ENCODE data around the gene SLC16A6. TPM values are rescaled to one million over a fixed set of nuclear protein-coding genes. Genes with fewer than 3 reads are reported as not detected.

Gene SLC16A6
- polyA plus RNA-seq, 6 donors from 2014 or later, result 0.34 to 0.62 (median 0.41) TPM; not detected in 3

- no peak for ATAC-seq (ENCODE audit: low read depth in 2 of 2)
- no peak overlapping the region for H3K4me3 Mint-ChIP-seq
- peaks cover 0 to 5% (median 0%) of the 10 kb centered on the region in 3 donors for H3K27me3 Mint-ChIP-seq
- no peak for DNase-seq
- peaks cover 0 to 3% (median 3%) of the 10 kb centered on the region in 3 donors for H3K4me1 Mint-ChIP-seq
- peak overlapping the region in 1 of 6 donors; percentile 44 for H3K27ac Mint-ChIP-seq
- peaks cover 0 to 13% of the 10 kb centered on the region in 2 donors for H3K36me3 Mint-ChIP-seq
- no peaks in the 10 kb centered on the region for H3K9me3 Mint-ChIP-seq
Observed at GRCh38 chr17:68305142-68305541, 14.2 kb upstream of the SLC16A6 start.

DNA sequence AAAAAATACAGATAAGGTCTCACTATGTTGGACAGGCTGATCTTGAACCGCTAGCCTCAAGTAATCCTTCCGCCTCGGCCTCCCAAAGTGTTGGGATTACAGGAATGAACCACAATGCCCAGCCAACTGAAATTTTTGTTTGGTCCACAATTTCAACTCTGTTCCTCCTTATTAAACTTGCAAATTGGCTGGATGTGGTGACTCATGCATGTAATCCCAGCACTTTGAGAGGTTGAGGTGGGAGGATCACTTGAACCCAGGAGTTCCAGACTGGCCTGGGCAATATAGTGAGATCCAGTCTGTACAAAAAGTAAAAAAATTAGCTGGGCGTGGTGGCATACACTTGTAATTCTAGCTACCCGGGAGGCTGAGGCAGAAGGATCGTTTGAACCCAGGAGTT is 13.8 kb upstream of the SLC16A6 start:
- H3K9me3 Mint-ChIP-seq, result no peaks in the 10 kb centered on the region
- peaks cover 0 to 5% (median 0%) of the 10 kb centered on the region in 3 donors for H3K27me3 Mint-ChIP-seq
- ATAC-seq (ENCODE audit: low read depth in 2 of 2) (no peak), DNase-seq (no peak)
- peaks cover 0 to 13% of the 10 kb centered on the region in 2 donors for H3K36me3 Mint-ChIP-seq
- H3K4me3 Mint-ChIP-seq, result no peak overlapping the region
- H3K4me1 Mint-ChIP-seq, result peaks cover 0 to 3% (median 3%) of the 10 kb centered on the region in 3 donors
- no peak overlapping the region for H3K27ac Mint-ChIP-seq

GRCh38 chr17:68302666-68303065 is 11.7 kb upstream of the SLC16A6 start:
- no peak for ATAC-seq (ENCODE audit: low read depth in 2 of 2)
- peaks cover 0 to 8% of the 10 kb centered on the region in 2 donors for H3K36me3 Mint-ChIP-seq
- H3K27me3 Mint-ChIP-seq, result peaks cover 0 to 5% (median 0%) of the 10 kb centered on the region in 3 donors
- no peaks in the 10 kb centered on the region for H3K9me3 Mint-ChIP-seq
- H3K27ac Mint-ChIP-seq, result no peak overlapping the region
- no peak overlapping the region for H3K4me3 Mint-ChIP-seq
- peaks cover 0 to 3% (median 3%) of the 10 kb centered on the region in 3 donors for H3K4me1 Mint-ChIP-seq
- no peak for DNase-seq

- no peak overlapping the region for H3K27ac Mint-ChIP-seq
Observed at GRCh38 chr17:68302066-68302564, 11.2 kb upstream of the SLC16A6 start.

GRCh38 chr17:68301438-68301959 is 10.6 kb upstream of the SLC16A6 start:
- no peak overlapping the region for H3K27ac Mint-ChIP-seq
- H3K27me3 Mint-ChIP-seq, result peaks cover 0 to 5% (median 0%) of the 10 kb centered on the region in 3 donors

More at GRCh38 chr17:68302066-68302564, 11.2 kb upstream of the SLC16A6 start:
- ATAC-seq (ENCODE audit: low read depth in 2 of 2), result no peak
- Mint-ChIP-seq H3K27me3 (peaks cover 0 to 5% (median 0%) of the 10 kb centered on the region in 3 donors), H3K4me3 (no peak overlapping the region), H3K36me3 (peaks cover 0 to 2% of the 10 kb centered on the region in 2 donors), H3K4me1 (peaks cover 0 to 3% (median 3%) of the 10 kb centered on the region in 3 donors), H3K9me3 (no peaks in the 10 kb centered on the region)
- DNase-seq, result no peak

DNA sequence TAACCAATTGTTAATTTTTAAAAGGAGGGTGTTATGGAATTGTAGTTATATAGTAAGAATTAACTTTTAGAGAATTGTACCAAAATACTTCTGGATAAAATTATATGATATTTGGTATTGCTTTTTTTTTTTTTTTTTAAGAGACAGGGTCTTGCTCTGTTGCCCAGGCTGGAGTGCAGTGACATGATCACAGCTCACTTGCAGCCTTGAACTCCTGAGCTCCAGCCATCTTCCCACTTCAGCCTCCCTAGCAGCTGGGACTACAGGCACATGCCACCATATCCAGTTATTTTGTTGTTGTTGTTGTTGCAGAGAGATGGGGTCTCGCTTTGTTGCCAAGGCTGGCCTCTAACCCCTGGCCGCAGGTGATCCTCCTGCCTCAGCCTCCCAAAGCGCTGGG is 8.9 kb upstream of the SLC16A6 start:
- Mint-ChIP-seq H3K27me3 (peaks cover 0 to 5% (median 0%) of the 10 kb centered on the region in 3 donors), H3K4me3 (no peak overlapping the region), H3K4me1 (peaks cover 0 to 3% (median 2%) of the 10 kb centered on the region in 3 donors), H3K27ac (no peak overlapping the region), H3K9me3 (no peaks in the 10 kb centered on the region), H3K36me3 (no peaks in the 10 kb centered on the region)
- DNase-seq (no peak), ATAC-seq (ENCODE audit: low read depth in 2 of 2) (no peak)

More at GRCh38 chr17:68301438-68301959, 10.6 kb upstream of the SLC16A6 start:
- Mint-ChIP-seq H3K36me3 (no peaks in the 10 kb centered on the region), H3K4me3 (no peak overlapping the region), H3K9me3 (no peaks in the 10 kb centered on the region), H3K4me1 (peaks cover 0 to 3% (median 2%) of the 10 kb centered on the region in 3 donors)
- no peak for ATAC-seq (ENCODE audit: low read depth in 2 of 2)
- DNase-seq, result no peak

GRCh38 chr17:68298601-68299000 is 7.7 kb upstream of the SLC16A6 start:
- Mint-ChIP-seq H3K4me1 (peaks cover 0 to 3% (median 2%) of the 10 kb centered on the region in 3 donors), H3K27me3 (peaks cover 0 to 5% (median 0%) of the 10 kb centered on the region in 3 donors), H3K4me3 (no peak overlapping the region), H3K9me3 (no peaks in the 10 kb centered on the region), H3K27ac (no peak overlapping the region), H3K36me3 (no peaks in the 10 kb centered on the region)
- no peak for DNase-seq
- no peak for ATAC-seq (ENCODE audit: low read depth in 2 of 2)

DNA sequence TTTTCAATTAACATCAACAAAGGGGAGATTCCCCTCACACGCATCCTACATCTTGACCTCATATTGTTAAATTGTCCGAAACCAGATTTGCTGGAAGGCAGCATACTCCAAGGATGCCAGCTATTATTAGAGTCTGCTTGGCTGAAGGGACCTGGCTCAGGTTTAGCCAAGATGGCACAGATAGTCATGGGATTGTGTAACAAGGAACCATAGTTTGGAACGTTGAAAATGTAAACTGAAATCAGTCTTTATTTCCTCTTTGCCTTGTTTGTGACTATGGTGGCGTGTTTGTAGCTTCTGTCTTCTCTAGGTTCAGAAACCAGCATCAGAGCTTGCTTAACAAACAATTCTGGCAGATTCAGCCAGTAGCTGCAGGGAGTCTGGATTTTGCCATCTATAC is 6.3 kb upstream of the SLC16A6 start:
- Mint-ChIP-seq H3K4me3 (peak overlapping the region in 1 of 8 donors; percentile 8), H3K27me3 (peaks cover 0 to 5% (median 0%) of the 10 kb centered on the region in 3 donors), H3K9me3 (no peaks in the 10 kb centered on the region), H3K4me1 (peaks cover 0 to 8% (median 7%) of the 10 kb centered on the region in 3 donors), H3K36me3 (no peaks in the 10 kb centered on the region), H3K27ac (no peak overlapping the region)
- ATAC-seq (ENCODE audit: low read depth in 2 of 2), result no peak
- no peak for DNase-seq

DNA sequence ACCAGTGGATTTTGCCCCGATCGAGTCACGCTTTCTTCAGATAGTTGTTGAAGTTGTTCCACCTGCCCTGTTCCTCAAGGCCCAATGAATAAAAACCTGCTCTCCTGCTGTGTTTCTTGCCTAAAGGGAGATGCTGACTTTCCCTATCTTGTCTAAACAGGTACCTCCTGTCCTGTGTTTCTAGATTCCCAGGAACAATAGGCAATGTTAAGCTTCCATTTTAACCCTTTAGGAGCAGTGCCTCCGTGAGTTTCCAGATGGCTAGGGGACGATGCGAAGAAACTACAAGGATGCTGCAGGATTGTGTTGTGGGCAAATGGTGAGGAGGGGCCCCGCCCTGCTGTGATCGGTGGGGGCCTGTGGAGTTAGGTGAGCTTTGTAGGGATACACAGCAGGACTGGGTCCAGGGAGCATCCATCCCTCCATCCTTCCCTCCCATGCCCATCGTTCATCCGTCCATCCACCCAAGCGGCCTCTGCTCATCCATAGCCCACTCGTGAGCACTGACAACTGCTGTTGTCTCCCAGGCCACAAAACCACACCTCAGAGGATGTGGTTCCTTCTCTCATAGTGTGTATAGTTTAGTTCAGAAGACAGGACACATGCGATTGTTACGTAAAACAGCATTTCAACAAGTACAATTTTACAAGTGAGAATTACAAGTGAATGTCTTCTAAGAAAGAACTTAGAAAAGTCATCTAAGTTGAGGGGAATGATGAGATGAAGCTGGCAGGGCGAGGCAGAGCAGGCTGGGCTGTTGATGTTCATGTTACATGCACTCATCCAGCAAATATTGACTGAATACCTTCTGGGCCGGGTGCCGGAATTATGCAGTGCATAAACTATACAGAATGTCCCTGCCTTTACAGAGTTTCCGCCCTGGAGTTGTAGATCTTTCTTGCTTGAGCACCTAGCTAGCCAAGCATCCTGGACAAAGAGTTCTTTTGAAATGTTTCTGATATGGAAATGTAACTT is 5.6 kb upstream of the SLC16A6 start:
- ATAC-seq (ENCODE audit: low read depth in 2 of 2) (no peak), DNase-seq (no peak)
- Mint-ChIP-seq H3K9me3 (no peaks in the 10 kb centered on the region), H3K27ac (peak overlapping the region in 1 of 6 donors; percentile 61), H3K4me1 (peaks cover 3 to 10% (median 8%) of the 10 kb centered on the region in 3 donors), H3K27me3 (peaks cover 0 to under 1% (median 0%) of the 10 kb centered on the region in 3 donors), H3K36me3 (no peaks in the 10 kb centered on the region), H3K4me3 (peak overlapping the region in 1 of 8 donors; percentile 8)

GRCh38 chr17:68295086-68295485 is 4.2 kb upstream of the SLC16A6 start:
- Mint-ChIP-seq H3K4me1 (peaks cover 8 to 21% (median 16%) of the 10 kb centered on the region in 3 donors), H3K27ac (peak overlapping the region in 1 of 6 donors; percentile 61), H3K27me3 (no peaks in the 10 kb centered on the region), H3K36me3 (no peaks in the 10 kb centered on the region), H3K9me3 (no peaks in the 10 kb centered on the region), H3K4me3 (no peak overlapping the region)
- DNase-seq, result no peak
- no peak for ATAC-seq (ENCODE audit: low read depth in 2 of 2)

DNA sequence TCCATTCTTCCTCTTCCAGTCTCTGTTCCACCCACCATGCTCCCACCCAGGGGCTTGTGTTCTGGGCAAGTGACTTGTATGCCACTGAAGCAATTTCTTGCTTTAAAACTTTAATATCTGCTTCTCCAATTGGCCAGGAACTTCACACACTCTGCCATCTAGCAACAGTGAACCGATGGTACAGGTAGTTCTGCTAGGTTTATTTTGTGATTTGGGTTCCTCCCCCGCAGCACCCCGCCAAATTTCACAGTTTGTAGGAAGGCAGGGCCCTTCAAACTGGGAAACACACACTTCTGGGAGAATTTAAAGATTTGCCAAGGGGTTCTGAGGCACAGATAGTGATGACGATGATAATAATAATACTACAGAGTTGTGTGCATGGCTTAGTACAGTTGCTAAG is 3.7 kb upstream of the SLC16A6 start:
- peaks cover 13 to 26% (median 21%) of the 10 kb centered on the region in 3 donors for H3K4me1 Mint-ChIP-seq
- no peak for ATAC-seq (ENCODE audit: low read depth in 2 of 2)
- no peak overlapping the region for H3K4me3 Mint-ChIP-seq
- DNase-seq, result no peak
- H3K9me3 Mint-ChIP-seq, result no peaks in the 10 kb centered on the region
- H3K36me3 Mint-ChIP-seq, result no peaks in the 10 kb centered on the region
- H3K27me3 Mint-ChIP-seq, result no peaks in the 10 kb centered on the region
- no peak overlapping the region for H3K27ac Mint-ChIP-seq

- ATAC-seq (ENCODE audit: low read depth in 2 of 2) (no peak), DNase-seq (no peak)
- Mint-ChIP-seq H3K36me3 (no peaks in the 10 kb centered on the region), H3K4me3 (peak overlapping the region in 1 of 8 donors; percentile 77), H3K9me3 (no peaks in the 10 kb centered on the region), H3K27me3 (no peaks in the 10 kb centered on the region), H3K27ac (no peak overlapping the region), H3K4me1 (peaks cover 14 to 28% (median 25%) of the 10 kb centered on the region in 3 donors)
Observed at GRCh38 chr17:68294196-68294555, 3.2 kb upstream of the SLC16A6 start.

GRCh38 chr17:68293490-68294195 is 2.7 kb upstream of the SLC16A6 start:
- H3K27ac Mint-ChIP-seq, result no peak overlapping the region
- H3K4me1 Mint-ChIP-seq, result peaks cover 20 to 33% (median 30%) of the 10 kb centered on the region in 3 donors
- H3K36me3 Mint-ChIP-seq, result no peaks in the 10 kb centered on the region
- H3K27me3 Mint-ChIP-seq, result no peaks in the 10 kb centered on the region
- ATAC-seq (ENCODE audit: low read depth in 2 of 2) (no peak), DNase-seq (no peak)
- peak overlapping the region in 1 of 8 donors; percentile 77 for H3K4me3 Mint-ChIP-seq
- no peaks in the 10 kb centered on the region for H3K9me3 Mint-ChIP-seq

Data from naive B cell (primary cell).